Coronary artery (tissue), 2 donors: ENCODE data around the gene NUP160.
A peak's percentile ranks its signal among the peaks of the same experiment; 100 is the strongest.
"Not testable (repeated sequence)": the region's sequence is repeated elsewhere in the genome, so short reads cannot be mapped to it uniquely, and the experiment has no call there.

Source experiments
- DNase-seq: peaks from one replicate; pipeline ENCODE4 v3.0.0-alpha.2; 2017; ENCODE audit warnings: low spot score
- H3K27ac ChIP-seq, 2 donors: fragments of 200-600 bp; sonication (generic); one replicate each; pipeline ENCODE4 v1.5.1; 2016 to 2019
- H3K4me3 ChIP-seq: fragments of 200-600 bp; sonication (generic); 2 replicates; pipeline ENCODE4 v1.5.1; 2016; ENCODE audit warnings: mild to moderate bottlenecking, moderate library complexity
- TF ChIP-seq, protein P1 (sequence below): fragments of 200-600 bp; sonication (generic); IDR thresholded peaks from one replicate; pipeline ENCODE4 v1.5.1; 2019; ENCODE audit warnings: antibody characterized with exemption

NUP160 gene

GRCh38 chr11:47828284-47828683, 19.9 kb downstream of the NUP160 start:
- no peak for DNase-seq
- TF ChIP-seq, protein P1, sequence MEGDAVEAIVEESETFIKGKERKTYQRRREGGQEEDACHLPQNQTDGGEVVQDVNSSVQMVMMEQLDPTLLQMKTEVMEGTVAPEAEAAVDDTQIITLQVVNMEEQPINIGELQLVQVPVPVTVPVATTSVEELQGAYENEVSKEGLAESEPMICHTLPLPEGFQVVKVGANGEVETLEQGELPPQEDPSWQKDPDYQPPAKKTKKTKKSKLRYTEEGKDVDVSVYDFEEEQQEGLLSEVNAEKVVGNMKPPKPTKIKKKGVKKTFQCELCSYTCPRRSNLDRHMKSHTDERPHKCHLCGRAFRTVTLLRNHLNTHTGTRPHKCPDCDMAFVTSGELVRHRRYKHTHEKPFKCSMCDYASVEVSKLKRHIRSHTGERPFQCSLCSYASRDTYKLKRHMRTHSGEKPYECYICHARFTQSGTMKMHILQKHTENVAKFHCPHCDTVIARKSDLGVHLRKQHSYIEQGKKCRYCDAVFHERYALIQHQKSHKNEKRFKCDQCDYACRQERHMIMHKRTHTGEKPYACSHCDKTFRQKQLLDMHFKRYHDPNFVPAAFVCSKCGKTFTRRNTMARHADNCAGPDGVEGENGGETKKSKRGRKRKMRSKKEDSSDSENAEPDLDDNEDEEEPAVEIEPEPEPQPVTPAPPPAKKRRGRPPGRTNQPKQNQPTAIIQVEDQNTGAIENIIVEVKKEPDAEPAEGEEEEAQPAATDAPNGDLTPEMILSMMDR: no peak
- Histone ChIP-seq H3K27ac (no peak overlapping the region), H3K4me3 (no peak overlapping the region)

- H3K4me3 ChIP-seq, H3K27ac ChIP-seq, DNase-seq: not testable (repeated sequence)
Observed at GRCh38 chr11:47822664-47823063, 25.5 kb downstream of the NUP160 start.

DNA sequence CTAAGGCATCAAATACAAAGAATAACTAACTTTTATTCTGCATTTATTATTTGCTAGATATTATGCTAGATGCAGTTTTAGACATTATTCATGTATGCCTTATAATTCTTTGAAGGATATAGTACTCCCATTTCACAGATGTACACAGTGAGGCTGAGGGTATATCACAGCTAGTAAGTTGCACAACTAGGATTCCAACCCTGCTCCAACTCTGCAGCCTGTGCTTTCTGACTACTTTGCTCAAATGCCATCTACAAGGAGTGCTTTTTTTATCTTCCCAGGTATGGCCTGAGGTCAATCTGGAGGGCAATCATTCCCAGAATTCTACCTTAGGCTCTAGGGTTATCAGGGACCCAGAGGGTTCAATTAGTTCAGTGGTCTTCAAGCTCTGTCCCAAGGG, 28.4 kb downstream of the NUP160 start:
- TF ChIP-seq, protein P1: no peak

DNA sequence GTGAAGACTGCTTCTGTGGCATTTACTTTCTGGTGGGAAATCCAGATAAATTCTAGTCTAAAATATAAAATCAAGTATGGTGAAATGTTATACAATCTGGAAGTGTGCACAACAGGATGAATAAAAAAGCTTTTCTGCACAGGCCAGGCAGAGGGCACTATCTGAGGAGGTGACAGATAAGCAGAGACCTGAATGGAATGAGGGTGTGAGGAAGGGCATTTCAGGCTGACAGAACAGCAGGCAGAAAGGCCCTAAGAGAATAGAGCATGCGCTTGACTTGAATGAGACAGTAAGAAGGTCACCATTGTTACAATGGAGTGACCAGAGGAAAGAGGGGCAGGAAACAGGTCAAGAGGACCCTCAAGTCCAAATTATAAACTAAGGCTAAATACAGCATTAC, 47.4 kb downstream of the NUP160 start:
- TF ChIP-seq, protein P1: no peak
- Histone ChIP-seq H3K27ac (no peak overlapping the region), H3K4me3 (no peak overlapping the region)
- DNase-seq: no peak

More for the DNA sequence above, 28.4 kb downstream of the NUP160 start:
- Histone ChIP-seq H3K4me3 (no peak overlapping the region), H3K27ac (no peak overlapping the region)
- no peak for DNase-seq

- DNase-seq: no peak
- TF ChIP-seq, protein P1: no peak
- H3K27ac ChIP-seq: no peak overlapping the region
- no peak overlapping the region for H3K4me3 ChIP-seq
Observed at GRCh38 chr11:47797633-47798032, 50.5 kb downstream of the NUP160 start.

DNA sequence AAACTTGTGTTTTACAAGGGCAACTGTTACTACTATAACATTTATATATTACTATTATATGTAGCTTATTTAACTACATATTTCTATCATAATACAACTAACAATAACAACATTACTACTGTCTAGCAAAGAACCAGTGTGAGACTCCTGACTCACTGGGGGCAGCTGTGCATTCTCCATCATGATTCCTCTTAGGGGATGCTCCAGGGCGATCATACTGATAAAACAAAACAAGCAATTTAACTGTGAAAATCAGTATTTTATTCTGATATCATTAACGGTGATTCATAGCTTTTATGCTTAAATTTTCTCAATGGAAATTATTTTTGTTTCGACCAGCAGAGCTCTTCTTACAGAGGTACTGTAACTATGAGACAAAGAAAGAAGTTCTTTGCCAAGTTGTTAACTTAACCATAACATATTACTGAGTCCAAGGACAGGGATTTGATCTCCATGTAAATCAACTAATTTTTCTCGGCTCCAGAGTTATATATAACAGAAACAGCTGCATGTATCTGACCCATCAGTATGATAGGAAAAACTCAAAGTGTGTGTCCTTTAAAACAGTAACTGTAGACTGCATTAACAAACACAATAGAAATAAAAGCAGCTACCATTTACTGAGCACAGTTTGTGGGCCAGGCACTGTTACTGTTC, 56.2 kb downstream of the NUP160 start:
- H3K27ac ChIP-seq: peak overlapping the region in 1 of 2 donors; percentile 39
- DNase-seq: no peak
- TF ChIP-seq, protein P1: no peak
- no peak overlapping the region for H3K4me3 ChIP-seq

DNA sequence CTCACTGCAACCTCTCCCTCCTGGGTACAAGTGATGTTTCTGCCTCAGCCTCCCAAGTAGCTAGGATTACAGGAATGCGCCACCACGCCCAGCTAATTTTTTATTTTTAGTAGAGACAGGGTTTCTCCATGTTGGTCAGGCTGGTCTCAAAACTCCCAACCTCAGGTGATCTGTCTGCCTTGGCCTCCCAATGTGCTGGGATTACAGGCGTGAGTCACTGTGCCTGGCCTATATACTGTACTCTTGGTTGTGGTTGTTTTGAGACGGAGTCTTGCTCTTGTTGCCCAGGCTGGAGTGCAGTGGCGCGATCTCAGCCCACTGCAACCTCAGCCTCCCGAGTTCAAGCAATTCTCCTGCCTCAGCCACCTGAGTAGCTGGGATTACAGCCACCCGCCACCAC, 58.1 kb downstream of the NUP160 start:
- not testable (repeated sequence) for H3K27ac ChIP-seq, H3K4me3 ChIP-seq, DNase-seq

GRCh38 chr11:47788181-47788580, 60.0 kb downstream of the NUP160 start:
- TF ChIP-seq, protein P1: no peak
- no peak overlapping the region for H3K27ac ChIP-seq
- no peak overlapping the region for H3K4me3 ChIP-seq
- DNase-seq: no peak
